GM18519 (cell line): Measurements from ENCODE around the gene DDX10.

Source experiments
- ATAC-seq: cut with Tn5 transposase; IDR thresholded peaks from one replicate; pipeline ENCODE4 v1.9.1; 2021; ENCODE audit warnings: mild to moderate bottlenecking, moderate library complexity; ENCODE audit not compliant: unreplicated experiment, low FRiP score

DDX10 gene

DNA sequence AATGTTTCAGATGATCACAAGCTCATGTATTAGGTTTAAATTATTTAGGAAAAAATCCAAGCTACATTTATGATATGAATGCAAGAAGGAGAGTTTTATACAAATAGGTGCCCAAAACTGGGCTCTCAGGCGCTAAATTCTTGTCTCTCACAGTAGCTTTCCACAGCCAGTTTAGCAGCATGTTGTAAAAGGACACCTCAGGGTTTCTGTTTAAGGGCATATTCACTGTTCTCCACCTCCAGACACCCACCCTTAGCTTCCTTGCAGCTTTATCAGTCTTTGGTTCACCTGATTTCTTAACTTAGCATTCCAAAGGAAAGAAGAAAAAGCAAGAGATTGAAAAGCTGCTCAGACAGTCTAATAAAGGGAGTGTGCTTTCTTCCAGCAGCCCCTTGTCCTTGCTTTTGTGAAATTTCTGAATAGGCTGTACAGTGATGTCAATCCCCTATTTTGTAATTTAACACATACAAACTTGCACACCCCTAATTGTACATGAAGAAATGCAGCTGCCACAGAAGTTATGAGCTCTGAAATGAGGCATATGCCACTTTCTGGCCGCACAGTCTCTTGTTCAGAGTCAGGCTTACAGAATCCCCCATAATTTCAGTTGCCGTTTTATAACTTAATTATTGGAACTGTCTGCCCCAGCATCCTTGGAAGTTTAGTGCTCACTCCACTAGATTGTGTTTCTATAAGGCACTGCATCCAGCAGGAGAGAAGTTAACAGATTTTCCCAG, 262.1 kb downstream of the DDX10 start:
- no peak for ATAC-seq

DNA sequence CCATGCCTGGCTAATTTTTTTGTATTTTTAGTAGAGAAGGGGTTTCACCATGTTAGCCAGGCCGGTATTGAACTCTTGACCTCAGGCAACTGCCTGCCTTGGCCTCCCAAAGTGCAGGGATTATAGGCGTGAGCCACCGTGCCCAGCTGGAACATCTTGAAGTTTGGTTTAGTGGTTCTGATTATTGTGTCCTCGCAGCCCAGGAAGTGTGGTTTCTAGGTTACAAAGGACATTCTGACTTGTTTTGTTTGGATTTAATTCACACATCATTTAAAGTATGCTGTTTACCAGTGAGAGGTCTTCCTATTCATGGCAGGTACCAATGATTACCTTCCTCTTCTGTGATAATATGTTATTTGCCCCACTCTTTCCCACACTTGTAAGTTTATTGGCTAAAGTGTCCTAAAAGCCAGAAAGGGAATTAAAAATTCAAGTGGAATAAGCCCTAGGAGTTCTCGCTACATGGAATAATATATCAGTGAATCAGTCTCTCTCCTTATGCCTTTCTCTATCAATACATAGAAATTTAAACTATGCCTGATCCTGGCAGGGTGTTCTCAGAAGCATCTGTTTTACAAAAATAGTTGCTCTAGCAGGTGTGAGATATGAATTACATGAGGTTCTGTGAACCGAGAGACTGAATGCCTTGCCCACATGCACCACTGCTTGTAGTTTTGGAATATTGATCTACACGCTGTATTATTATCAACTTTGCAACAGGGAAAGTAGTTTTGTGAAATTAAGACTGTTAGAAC, 263.1 kb downstream of the DDX10 start:
- no peak for ATAC-seq

DNA sequence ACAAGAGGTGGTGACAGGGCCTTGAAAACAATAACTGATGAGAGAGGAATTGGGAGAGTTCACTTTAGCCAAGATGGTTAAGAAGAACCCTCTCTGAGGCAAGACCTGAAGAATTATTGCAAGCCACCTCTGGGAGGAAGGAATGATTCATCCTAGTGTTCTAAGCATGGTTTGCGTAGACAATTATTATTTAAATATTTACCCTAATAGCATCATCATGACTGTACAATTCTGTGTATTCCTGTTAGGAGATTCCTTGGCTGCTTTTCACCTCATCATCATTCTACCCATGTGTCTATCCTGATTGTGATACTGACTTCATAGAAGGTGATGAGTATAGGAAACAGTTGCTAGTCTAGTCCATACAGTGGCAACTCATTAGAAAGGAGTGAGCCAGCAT, 264.4 kb downstream of the DDX10 start:
- no peak for ATAC-seq

DNA sequence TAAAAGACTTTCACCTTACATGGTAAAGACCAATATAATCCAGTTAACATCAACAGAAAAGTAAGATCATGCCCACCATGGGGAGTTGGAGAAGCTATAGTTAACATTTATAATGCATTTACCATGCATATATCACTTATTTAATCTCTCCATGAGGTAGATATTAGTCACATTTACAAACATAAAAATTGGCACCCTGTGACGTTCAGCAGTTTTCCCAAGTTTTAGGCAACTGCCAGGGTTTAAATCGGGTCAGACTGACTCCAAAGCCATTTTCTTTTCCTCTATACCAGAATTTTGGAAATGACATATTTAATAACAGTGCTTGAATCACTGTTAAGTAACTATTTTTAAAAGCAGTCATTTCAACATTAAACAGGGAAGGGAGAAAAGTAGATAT, 266.3 kb downstream of the DDX10 start:
- ATAC-seq: no peak

DNA sequence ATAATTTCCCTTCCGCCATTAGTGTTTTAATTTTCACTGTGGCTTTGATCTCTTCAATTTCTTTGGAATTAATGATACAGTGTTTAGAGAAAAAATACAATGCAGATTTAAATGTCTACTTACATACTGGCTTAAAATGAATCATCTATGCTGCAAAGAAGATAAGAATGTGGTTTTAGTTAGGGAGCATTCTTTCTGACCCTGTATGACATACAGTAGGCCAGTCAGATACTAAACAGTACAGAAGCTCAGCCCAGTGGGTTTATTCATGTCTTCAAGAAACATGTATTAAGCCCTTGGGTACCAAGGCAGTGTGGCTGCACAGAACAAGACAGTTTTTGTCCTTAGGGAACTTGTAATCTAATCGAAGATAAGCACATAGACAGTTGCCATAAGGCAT, 268.8 kb downstream of the DDX10 start:
- ATAC-seq: no peak

DNA sequence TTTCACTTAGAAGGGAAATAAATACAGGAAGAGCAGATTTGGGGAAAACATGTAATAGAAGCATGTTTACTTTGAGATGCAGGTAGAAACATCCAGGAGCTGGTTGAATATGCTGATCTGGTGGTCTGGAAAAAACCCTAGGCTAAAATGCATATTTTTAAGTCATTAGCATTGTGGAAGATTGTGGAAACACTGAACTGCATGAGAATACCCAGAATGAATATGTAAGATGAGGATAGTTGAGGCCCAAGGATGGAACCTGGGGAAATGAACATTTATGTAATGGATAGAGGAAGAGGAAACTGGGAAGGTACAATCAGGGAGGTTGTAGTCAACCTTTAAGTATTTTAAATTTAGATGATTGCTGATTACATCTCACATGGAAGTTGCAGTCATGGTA, 269.4 kb downstream of the DDX10 start:
- no peak for ATAC-seq

DNA sequence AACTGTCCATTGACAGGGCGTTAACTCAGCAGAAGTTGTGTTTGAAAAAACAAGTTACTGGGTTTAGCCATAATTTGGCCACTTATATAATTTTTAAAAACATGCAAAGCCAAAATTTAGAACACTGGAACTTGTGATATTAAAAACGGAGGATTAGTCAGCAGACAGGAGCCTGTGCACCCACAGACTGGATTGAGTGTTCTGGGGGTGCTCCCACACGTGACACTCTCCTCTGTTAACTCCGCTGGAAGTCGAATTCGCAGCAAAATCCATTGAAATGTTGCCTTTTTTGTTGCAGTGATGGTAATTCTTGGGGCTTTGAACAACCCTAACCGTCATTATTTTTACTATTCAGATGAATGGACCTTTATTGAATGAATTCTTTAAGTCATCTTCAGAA, 269.8 kb downstream of the DDX10 start:
- no peak for ATAC-seq

DNA sequence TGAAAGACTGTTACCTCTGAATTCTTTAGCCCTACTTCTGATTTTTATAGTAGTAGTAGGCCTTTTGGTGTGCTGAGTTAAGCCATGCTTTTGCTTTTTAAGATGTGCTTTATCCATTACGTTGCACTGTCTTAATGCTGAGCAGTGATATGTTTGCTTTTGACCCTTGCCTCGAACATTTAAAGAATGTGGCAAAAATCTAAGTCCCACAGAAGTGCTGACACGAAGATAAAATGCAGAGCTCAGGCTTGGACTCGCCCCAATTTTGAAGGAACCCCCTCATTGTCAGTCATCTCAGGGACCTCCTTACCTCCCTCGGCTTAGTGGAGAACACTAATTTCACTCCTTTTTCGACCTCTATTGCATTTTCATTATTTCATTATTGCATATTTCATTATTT, 272.9 kb downstream of the DDX10 start:
- no peak for ATAC-seq

DNA sequence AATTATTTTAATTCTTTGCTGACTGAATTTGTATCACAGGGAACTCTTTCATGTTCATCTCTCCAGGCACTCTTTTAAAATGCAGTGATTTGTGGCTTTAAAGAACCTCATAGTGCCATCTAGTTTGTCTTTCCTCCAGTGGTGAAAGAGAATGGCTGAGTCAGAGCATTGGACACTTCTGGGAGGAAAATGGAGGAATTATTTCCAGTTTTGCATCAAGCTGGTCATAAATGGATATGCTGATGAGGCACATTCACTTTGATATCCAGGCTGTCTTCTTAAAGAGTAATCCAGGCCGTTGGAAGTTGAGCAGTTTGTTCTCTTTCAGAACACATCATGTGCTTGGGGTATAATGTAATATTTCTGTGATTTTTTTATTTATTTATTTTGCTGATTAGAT, 273.7 kb downstream of the DDX10 start:
- ATAC-seq: no peak

DNA sequence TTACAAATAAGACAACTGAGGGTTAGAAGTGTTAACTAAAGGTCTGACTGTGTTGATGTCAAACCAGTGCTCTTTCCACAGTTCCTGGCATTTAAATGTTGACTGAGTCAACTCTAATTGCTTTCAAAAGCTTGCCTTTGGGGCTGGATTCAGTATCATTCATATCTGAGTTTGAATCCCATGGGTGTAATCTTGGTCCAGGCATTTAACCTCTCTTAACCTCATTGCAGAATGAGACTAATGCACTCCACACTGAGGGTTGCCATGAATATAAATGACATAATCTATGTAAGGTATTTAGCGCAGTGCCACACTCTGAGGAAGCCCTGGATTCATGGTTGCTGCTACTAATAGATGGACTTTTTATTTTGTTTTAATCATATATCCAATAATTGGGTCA, 274.3 kb downstream of the DDX10 start:
- ATAC-seq: no peak

DNA sequence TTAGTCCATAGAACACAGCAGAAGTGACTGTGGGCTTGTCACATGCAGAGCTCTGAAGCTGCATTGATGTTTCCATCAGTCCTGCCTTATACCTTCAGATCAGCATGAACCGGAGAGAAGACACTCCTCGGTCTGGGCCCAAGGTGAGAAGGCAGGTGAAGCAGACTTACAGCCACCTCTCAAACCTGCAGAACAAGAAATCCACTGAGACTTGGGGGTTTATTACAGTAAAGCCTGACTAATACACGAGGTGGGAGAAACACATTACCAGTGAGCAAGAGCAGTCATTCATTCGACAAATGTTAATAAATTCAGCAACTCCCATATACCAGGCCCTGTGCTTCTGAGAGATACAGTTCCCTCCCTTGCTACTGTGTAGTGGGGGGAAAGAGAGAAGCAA, 279.0 kb downstream of the DDX10 start:
- no peak for ATAC-seq

DNA sequence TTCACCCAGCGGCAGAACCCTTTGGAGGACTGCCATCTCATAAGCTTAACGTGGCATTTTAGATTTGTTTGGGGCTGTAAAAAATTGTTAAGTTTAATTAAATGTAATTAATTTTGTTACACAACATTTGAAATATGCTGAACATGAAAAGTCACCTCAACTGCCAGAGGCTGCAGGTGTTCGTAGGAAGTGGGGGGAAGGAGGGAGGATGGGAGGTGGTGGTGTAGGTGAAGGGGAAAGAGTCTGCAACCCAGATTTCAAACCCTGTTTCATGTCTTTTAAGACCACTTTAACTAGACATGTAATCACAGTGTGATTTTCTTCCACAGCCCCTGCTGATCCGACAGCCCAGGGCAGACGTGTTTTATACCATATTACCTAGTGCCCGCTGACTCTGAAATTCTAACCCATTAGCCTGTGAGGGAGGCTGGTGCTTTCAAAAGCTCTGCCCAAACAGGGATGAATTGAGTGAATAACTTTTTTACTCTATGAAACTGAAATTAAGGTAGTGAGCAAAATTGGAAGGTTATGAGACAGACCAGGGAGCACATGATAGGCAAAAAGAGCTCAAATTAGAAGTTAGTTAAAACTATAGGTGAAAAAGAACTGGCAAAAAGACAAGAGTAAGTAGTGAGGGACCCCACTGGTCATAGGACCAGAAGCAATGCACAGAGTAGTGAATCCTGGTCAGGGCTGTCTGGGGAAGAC, 279.8 kb downstream of the DDX10 start:
- ATAC-seq: no peak

DNA sequence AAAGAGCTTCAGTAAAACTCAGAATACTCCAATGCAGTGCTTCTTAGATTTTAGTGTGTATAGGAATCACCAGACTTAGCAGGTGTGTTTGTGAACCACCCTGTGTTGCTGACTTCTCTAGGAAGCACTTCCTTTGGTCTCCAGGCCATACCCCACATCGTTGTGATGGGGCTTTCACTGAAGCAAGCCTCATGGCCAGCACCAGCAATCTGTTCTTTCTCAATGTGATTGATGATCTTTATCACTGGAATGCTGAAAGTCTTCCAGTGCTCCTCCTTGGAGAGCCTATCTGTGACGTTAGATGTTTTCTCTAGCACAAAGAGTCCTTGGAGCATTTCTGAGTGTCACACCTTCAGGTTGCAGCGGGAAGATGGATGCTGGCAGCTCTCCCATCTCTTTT, 280.5 kb downstream of the DDX10 start:
- ATAC-seq: no peak

DNA sequence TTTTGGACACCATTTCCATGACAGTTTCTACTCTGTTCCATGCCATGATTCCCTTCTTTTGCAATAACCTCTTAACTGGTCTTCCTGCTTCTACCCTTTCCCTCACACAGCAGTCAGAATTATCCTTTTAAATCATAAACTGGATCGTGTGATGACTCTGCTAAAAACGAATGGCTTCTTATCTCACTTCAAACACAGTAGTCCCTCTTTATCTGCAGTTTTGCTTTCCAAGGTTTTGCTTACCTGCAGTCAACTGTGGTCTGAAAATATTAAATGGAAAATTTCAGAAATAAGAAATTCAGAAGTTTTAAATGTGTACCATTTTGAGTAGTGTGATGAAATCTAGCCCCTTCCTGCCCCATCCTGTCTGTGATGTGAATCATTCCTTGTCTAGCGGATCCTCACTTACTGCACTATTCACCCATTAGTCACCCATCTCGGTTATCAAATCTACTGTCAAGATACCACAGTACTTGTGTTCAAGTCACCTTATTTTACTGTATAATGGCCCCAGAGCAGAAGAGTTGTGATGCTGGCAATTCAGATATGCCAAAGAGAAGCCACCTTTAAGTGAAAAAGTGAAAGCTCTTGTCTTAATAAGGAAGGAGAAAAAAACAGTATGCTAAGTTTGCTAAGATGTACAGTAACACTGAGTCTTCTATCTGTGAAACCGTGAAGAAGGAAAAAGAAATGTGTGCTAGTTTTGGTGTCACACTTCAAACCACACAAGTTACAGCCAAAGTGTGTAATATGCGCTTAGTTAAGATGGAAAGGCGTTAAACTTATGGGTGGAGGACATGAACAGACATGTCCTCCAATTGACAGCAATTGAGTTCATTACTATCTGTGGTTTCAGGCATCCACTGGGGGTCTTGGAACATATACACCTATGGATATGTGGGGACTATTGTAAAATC, 283.0 kb downstream of the DDX10 start:
- ATAC-seq: no peak

DNA sequence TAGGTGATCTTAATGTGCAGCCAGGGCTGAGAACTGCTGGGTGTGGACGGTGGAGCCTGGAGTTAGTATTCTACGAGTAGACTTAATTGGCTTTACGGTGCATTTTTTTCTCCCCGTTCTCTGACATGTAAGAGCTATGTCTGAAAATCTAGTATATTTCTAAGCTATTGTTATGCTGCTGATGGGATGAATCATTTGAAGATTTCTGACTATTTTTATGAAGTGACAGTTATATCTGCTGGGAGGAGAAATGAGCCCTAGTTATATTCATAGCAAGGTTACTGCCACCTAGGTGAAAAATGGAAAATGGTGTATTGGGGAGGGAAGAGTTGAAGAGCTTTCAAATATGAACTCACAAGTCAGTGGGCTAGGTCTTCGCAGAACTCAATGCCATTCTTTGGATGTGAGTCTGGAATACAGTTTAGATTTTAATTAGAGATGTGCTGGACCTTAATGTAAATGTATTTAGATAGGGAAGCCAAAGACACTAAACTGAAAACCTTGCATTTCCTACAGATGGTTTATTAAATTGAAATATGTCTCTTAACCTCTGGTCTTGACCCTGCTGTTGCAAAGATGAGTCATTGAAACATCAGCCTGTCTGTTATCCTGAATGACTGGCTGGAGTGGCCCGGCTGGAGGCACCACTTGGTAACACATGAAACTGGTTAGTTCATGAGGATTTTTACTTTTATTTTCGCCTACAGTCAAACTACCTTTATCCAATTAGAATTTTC, 293.7 kb downstream of the DDX10 start:
- no peak for ATAC-seq

DNA sequence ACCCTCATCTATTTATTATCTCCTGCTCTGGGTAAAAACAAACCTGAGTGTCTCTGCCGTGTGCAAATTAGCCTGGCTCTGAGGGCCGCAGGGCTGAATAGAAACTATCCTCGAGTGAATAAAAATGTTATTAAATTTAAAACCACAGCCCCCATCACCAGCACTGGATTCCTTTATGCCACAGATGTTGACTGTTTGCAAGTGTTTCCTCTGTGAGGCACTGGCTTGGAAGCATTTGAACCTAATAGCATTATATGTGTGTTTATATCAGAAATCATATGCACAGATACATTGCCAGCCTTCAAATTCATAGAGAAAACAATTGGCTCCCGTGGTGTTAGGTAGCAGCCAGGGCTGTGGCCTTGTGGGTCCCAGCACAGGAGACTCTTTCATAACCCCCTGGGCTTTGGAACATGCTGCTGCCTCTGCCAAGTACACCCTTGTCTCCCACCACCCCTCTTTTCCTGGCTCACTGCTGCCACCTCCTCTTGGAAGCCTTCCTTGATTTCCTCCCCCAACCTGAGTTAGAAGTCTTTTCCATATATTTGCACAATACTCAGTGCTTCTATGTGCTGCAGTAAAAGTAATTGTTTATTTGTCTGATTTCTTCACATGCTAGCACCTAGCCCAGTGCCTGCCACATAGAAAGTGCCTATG, 294.4 kb downstream of the DDX10 start:
- no peak for ATAC-seq

DNA sequence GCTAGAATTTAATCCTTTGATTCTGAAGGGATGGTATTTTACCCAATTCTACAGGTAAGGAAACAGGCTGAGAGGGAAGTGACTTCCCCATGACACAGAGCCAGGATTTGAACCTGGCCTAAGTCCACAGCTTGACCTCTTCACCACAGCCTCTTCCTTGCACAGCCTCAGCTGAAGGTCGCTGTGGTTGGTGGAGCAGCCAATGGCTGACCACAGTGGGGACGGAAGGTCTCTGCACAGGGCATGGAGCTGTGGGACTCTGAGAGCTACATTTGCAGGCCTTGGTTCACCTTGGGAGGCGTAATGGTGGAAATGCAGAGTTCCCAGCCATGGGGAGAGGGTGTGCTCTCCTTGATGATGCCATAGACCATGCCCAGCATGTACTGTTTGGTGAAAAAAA, 295.0 kb downstream of the DDX10 start:
- ATAC-seq: no peak

DNA sequence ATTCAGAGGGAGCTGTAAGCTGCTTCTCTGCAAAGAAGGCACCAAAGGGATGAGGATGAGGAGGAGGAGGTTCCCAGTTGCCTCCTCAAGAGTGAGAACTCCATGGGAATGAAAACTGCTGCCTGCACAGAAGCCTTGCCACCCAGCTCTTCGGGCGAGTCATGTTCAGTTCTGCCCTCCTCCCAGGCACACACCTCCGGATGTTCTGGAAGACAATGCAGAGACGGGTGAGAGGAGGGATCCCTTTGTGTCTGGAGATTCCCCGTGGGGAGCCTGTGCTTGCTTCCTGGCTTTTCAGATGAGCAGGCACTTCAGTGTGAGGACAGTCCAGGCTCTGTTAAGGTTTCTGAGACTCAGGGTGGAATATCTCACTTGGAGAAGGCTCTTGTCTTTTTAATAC, 295.6 kb downstream of the DDX10 start:
- ATAC-seq: no peak

DNA sequence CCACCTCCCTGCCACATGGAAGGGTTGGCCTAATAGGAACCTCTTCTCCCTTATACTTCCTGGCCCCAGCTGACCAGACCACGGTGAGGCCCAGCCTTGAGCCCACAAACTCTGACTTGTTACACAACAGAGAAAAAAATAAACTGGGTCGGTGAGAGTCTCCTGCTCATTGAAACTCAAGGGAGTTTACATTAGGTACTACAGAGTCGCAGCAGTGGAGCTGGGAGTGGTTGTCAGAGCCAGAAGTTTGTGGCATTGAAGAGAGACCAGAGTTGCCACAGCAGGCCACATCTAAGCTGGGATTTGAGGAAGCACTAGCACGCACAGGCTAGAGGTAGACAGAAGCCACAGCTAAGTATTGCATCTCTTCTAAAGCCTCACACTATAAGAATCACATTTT, 296.2 kb downstream of the DDX10 start:
- ATAC-seq: no peak
